IPS DF 4.7 (cell line): ENCODE data around the gene OR51G1.
"Not testable (repeated sequence)": the region's sequence is repeated elsewhere in the genome, so short reads cannot be mapped to it uniquely, and the experiment has no call there.

Experiments used
- DNase-seq: peaks from one replicate; pipeline ENCODE4 v3.0.0-alpha.2; 2013; ENCODE audit warnings: low spot score; ENCODE audit errors: extremely low read depth

OR51G1 gene, protein sequence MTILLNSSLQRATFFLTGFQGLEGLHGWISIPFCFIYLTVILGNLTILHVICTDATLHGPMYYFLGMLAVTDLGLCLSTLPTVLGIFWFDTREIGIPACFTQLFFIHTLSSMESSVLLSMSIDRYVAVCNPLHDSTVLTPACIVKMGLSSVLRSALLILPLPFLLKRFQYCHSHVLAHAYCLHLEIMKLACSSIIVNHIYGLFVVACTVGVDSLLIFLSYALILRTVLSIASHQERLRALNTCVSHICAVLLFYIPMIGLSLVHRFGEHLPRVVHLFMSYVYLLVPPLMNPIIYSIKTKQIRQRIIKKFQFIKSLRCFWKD

DNA sequence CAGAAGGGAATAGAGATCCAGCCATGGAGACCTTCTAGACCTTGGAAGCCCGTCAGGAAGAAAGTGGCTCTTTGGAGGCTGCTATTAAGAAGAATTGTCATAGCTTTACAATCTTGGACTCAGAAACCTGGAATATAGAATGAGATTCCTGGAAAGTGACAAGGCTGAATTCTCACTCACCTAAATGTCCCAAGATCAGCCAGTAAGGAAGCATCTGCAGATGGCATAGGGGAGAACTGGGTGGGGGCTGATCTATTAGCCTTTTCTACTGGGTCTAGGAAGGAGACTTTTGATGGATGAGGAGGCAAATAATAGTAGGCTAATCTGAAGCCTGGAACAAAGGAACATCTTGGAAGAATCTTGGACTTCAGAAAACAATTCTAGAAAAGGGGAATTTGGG is at the start of gene OR51G1:
Gene OR51G1 (minus strand): TSS at position 101 of the 400 bp plus-strand sequence. CDS start 0 bp downstream, at position 101.
- no peak for DNase-seq

- no peak for DNase-seq
Observed at GRCh38 chr11:4962816-4963215, 38.7 kb upstream of the OR51G1 start.

GRCh38 chr11:4960877-4961276 is 36.7 kb upstream of the OR51G1 start:
- DNase-seq: no peak

DNA sequence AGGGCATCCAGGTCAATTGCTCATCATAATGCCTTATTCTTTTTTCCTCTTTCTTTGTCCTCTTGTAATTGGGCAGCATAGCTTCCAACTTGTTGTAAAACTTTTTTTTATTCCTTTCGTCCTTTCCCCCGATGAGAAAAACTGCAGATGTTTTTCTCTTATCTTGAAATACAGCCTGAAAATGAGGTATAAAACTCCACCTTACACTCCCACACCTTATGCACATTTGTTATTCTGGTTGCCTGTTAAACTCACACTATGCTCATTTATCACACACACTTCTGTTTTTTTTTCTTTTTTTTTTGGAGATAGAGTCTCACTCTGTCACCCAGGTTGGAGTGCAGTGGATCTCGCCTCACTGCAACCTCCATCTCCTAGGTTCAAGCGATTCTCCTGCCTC is 33.3 kb upstream of the OR51G1 start:
- DNase-seq: no peak

- not testable (repeated sequence) for DNase-seq
Observed at GRCh38 chr11:4955613-4956012, 31.5 kb upstream of the OR51G1 start, which contains the start of gene OR51A2. Gene OR51A2, minus strand, starts transcription at chr11:4955713. Its CDS starts 0 bp downstream, at chr11:4955713.

GRCh38 chr11:4947505-4947904 is 23.4 kb upstream of the OR51G1 start, which contains the start of gene OR51A4:
Gene OR51A4, minus strand, starts transcription at chr11:4947605. Its CDS starts 505 bp downstream, at chr11:4947100.
- DNase-seq: no peak

DNA sequence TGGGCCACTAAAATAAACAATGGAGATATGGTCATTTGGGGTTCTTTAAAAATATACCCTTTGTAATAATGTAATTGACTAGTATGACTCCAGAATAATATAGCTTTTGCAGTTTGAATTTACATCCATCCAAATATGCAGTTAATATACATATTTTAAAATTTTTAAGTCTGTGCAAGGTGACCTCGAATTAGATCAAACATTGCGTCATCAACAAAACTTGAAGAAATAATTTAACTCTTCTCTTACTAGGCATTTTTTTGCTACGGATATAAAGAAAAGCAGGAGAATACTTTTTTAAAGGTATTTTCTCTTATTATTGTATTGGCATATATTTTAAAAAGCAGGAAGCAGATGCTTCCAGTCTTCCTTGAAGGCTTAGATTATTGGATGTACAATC is 12.6 kb upstream of the OR51G1 start:
- no peak for DNase-seq

DNA sequence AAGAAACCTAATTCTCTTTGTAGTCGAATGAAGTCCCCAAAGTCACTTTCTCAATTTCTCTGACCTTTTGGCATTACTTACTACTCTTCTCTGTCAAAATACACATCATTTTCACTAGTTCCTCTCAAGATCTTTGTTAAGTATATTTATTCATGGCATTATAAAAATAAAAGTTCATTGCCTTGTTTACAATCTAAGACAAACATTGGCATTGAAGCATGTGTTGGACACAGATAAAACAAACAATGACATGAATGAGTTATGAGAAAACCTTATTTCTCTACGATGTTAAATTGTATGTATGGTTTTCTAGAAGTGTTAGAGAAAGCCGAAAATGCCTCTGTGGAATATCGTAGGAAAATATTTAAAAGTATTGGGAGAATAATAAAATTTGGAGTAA is 8.6 kb upstream of the OR51G1 start:
- no peak for DNase-seq

- DNase-seq: no peak
Observed at GRCh38 chr11:4926608-4927007, 2.5 kb upstream of the OR51G1 start.

DNA sequence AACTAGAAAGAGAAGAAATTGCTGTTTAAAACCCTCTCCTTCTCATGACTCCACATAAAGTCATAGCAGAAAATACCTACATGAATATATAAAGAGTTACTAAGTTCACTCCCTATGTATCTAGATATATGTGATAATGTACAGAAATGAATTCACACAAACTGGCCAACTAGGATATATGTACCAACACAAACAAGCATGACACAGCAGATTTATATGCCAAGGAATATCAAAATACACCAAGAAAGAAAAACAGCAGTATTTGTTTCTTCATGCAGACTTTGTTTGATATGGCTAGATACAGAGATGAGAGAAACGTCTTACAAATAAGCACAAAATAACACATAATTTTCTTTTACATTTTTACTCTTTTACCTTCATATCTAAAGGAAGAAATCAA is 1.8 kb downstream of the OR51G1 start:
- DNase-seq: no peak

GRCh38 chr11:4921796-4922195 is 2.3 kb downstream of the OR51G1 start:
- DNase-seq: no peak

GRCh38 chr11:4919250-4919649 is 4.9 kb downstream of the OR51G1 start, which contains the start of gene OR51G2:
Gene OR51G2, minus strand, starts transcription at chr11:4919350. Its CDS starts 3,687 bp downstream, at chr11:4915663.
- no peak for DNase-seq

- no peak for DNase-seq
Observed at GRCh38 chr11:4916581-4916980, 7.6 kb downstream of the OR51G1 start.

DNA sequence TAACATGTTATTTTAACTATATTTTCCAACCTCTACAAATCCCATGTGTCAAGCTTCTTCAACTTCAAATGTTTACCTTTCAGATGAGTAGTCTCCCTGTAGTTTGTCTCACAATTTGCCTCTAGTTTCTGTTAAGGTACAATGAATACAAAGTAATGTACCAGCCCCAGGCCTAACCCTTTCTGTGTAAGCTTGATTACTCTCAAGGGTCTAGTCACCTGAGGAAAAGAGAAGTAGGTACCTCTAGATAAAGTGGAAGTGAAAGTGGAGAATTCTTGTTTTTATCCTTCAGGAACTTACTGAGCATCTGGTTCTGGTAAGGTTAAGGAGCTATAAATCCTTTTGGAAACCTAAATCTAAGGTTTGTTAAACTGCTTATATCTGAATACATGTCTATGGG is 20.7 kb downstream of the OR51G1 start, which contains the start of gene OR51A7:
Gene OR51A7 (plus strand): TSS at position 300 of the 400 bp plus-strand sequence. CDS start 3,587 bp downstream, outside the sequence.
- no peak for DNase-seq

- DNase-seq: no peak
Observed at GRCh38 chr11:4891996-4892640, 32.0 kb downstream of the OR51G1 start.

DNA sequence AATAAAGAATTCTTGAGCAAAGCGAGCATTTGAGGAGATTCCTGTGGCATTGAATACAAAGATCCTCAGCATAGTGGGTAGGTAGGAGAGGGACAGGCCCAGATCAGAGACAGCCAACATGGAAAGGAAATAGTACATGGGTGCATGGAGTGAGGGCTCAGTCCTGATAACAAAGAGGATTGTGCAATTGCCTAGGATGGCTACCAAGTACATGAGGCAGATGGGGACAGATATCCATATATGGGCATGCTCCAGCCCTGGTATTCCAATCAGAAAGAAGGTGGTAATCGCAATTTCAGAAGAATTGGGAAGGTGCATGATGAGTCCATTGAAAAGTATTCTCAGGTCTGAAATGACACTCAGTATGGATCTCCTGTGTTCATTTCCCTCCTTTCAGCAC is 33.9 kb downstream of the OR51G1 start:
- no peak for DNase-seq

- DNase-seq: no peak
Observed at GRCh38 chr11:4887591-4887990, 36.5 kb downstream of the OR51G1 start.

GRCh38 chr11:4886186-4886585 is 38.0 kb downstream of the OR51G1 start:
- no peak for DNase-seq

GRCh38 chr11:4884361-4884760 is 39.8 kb downstream of the OR51G1 start:
- DNase-seq: no peak

DNA sequence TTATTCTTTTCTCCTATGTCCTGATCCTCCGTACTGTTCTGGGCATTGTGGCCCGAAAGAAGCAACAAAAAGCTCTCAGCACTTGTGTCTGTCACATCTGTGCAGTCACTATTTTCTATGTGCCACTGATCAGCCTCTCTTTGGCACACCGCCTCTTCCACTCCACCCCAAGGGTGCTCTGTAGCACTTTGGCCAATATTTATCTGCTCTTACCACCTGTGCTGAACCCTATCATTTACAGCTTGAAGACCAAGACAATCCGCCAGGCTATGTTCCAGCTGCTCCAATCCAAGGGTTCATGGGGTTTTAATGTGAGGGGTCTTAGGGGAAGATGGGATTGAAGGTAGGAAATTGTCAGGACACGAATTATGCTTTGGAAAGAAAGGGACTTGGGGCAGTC is 41.6 kb downstream of the OR51G1 start:
- DNase-seq: no peak

GRCh38 chr11:4881860-4882500 is 42.2 kb downstream of the OR51G1 start, which contains the start of gene OR51T1:
Gene OR51T1, plus strand, starts transcription at chr11:4881900. Its CDS starts 0 bp downstream, at chr11:4881900.
- no peak for DNase-seq

- no peak for DNase-seq
Observed at GRCh38 chr11:4881188-4881587, 43.0 kb downstream of the OR51G1 start.
